K562 (cell line): Measurements from ENCODE around the gene CASP6. TPM values are rescaled to one million over a fixed set of nuclear protein-coding genes. Genes with fewer than 3 reads are reported as not detected.

ENCODE experiments used
- ATAC-seq: fragments of 200-7000 bp; cut with Tn5 transposase; 3 replicates; pipeline ENCODE4 v1.9.1; 2020; ENCODE audit warnings: moderate library complexity
- BruUV-seq: library from RNA; stranded (reverse); fragments of 400-500 nt; replicated peaks from 2 replicates; lab custom pipeline; 2021; lab: Mats Ljungman, UMichigan
- CTCF ChIA-PET: fragments of 300-600 bp; formaldehyde crosslinking; extraction: SDS; loops from one replicate; lab custom pipeline; 2021; ENCODE audit warnings: low intra/inter-chr PET ratio; lab: Yijun Ruan, JAX
- POLR2A ChIA-PET: fragments of 300-600, 350-650 bp; sonication (Branson Sonifier 250); formaldehyde crosslinking; extraction: SDS; loops from one replicate; lab custom pipeline; 2021; ENCODE audit warnings: antibody characterized with exemption, inconsistent platforms; lab: Yijun Ruan, JAX
- DNase-seq, 4 experiments: peaks; one replicate each; pipeline versions ENCODE4 v3.0.0 to v3.0.0-alpha.2; 2011 to 2018; ENCODE audit warnings: low spot score in 3 of 4, mixed read lengths in 3 of 4; ENCODE audit errors: extremely low read depth in 1 of 4
- FAIRE-seq: peaks from 2 replicates; lab custom pipeline; 2011; peaks lifted over from hg19 to GRCh38; lab: Jason Lieb, UNC
- H2AFZ ChIP-seq: 2 replicates; pipeline ENCODE4 v1.6.0; 2011; ENCODE audit warnings: low read depth, low read length, control low read depth, inconsistent platforms
- H3K27ac ChIP-seq: fragments of 200-600 bp; 3 replicates; pipeline ENCODE4 v1.8.0; 2011; ENCODE audit warnings: low read depth, mild to moderate bottlenecking, control low read depth, inconsistent platforms, low read length, moderate library complexity, mixed read lengths; ENCODE audit errors: extremely low read depth
- H3K27me3 ChIP-seq, 2 experiments: fragments of 300-600 bp in 1 of 2; 2 replicates in 1 of 2; 3 replicates in 1 of 2; pipeline versions ENCODE4 v1.6.0 to v1.8.0; 2011; ENCODE audit warnings: inconsistent platforms in 2 of 2, low read length in 2 of 2, mild to moderate bottlenecking in 1 of 2, mixed read lengths in 1 of 2, moderate library complexity in 1 of 2; ENCODE audit not compliant: control insufficient read depth in 2 of 2, insufficient read depth in 2 of 2
- H3K36me3 ChIP-seq: fragments of 300-600 bp; 3 replicates; pipeline ENCODE4 v1.8.0; 2011; ENCODE audit warnings: mild to moderate bottlenecking, low read length, inconsistent platforms; ENCODE audit not compliant: control insufficient read depth, insufficient read depth
- H3K4me1 ChIP-seq, 2 experiments: fragments of 200-600 bp in 1 of 2; replicated peaks in 1 of 2; 2 replicates in 1 of 2; 3 replicates in 1 of 2; pipeline versions ENCODE4 v1.5.1 to v1.8.0; 2011; ENCODE audit warnings: inconsistent platforms in 2 of 2, low read length in 2 of 2, mild to moderate bottlenecking in 1 of 2, mixed read lengths in 1 of 2, moderate library complexity in 1 of 2; ENCODE audit not compliant: control insufficient read depth in 2 of 2, insufficient read depth in 2 of 2
- H3K4me2 ChIP-seq: 2 replicates; pipeline ENCODE4 v1.6.1; 2011; ENCODE audit warnings: low read length, control low read depth, inconsistent platforms, mixed read lengths; ENCODE audit not compliant: insufficient read depth
- H3K4me3 ChIP-seq: fragments of 200-600 bp; sonication (generic), shearing (Covaris generic); 2 replicates; pipeline ENCODE4 v1.5.1; 2016; ENCODE audit warnings: control low read depth, inconsistent platforms
- H3K79me2 ChIP-seq: fragments of 200-600 bp; 3 replicates; pipeline ENCODE4 v1.8.0; 2011; ENCODE audit warnings: low read length, inconsistent platforms; ENCODE audit not compliant: control insufficient read depth, insufficient read depth
- H3K9ac ChIP-seq, 2 experiments: 2 replicates each; pipeline versions ENCODE4 v1.6.0 to v1.6.1; 2011; ENCODE audit warnings: low read depth in 2 of 2, low read length in 2 of 2, control low read depth in 1 of 2, inconsistent platforms in 1 of 2, mild to moderate bottlenecking in 1 of 2, mixed read lengths in 1 of 2; ENCODE audit not compliant: insufficient read depth in 1 of 2
- H3K9me1 ChIP-seq: one replicate; pipeline ENCODE4 v1.6.0; 2011; ENCODE audit warnings: inconsistent platforms, mild to moderate bottlenecking, low read length, moderate library complexity; ENCODE audit not compliant: control insufficient read depth, insufficient read depth
- H3K9me3 ChIP-seq: replicated peaks from 2 replicates; pipeline ENCODE4 v1.5.1; 2011; ENCODE audit warnings: low read depth, low read length, inconsistent platforms; ENCODE audit not compliant: control insufficient read depth, insufficient read depth
- H4K20me1 ChIP-seq: replicated peaks from 2 replicates; pipeline ENCODE4 v1.6.1; 2011; ENCODE audit warnings: low read length, inconsistent platforms, mixed read lengths; ENCODE audit not compliant: control insufficient read depth, insufficient read depth
- ATF3 ChIP-seq, 2 experiments: fragments of 450-650 bp in 1 of 2; sonication (generic) in 1 of 2; formaldehyde crosslinking in 1 of 2; IDR thresholded peaks in 1 of 2; conservative IDR thresholded peaks in 1 of 2; 2 replicates each; pipeline versions ENCODE4 v1.6.1 to v1.8.1; 2016 to 2023; ENCODE audit warnings: mild to moderate bottlenecking in 2 of 2, moderate library complexity in 2 of 2, inconsistent platforms in 1 of 2, missing genetic modification reagents in 1 of 2
- CHD7 ChIP-seq: fragments of 200-600 bp; sonication (generic); IDR thresholded peaks from one replicate; pipeline ENCODE4 v1.6.1; 2012; ENCODE audit warnings: mild to moderate bottlenecking, low read depth, low read length, inconsistent platforms
- ELK1 ChIP-seq: sonication (generic); formaldehyde crosslinking; IDR thresholded peaks from 2 replicates; pipeline ENCODE4 v1.8.1; 2022; ENCODE audit warnings: missing genetic modification reagents
- NELFE ChIP-seq: IDR thresholded peaks from 2 replicates; pipeline ENCODE4 v1.6.1; 2011; ENCODE audit warnings: mild to moderate bottlenecking; ENCODE audit not compliant: insufficient read depth, insufficient read length
- SRSF9 ChIP-seq: fragments of 200-400 bp; formaldehyde crosslinking; IDR thresholded peaks from 2 replicates; pipeline ENCODE4 v1.6.1; 2017; ENCODE audit warnings: low read depth, low read length, borderline replicate concordance
- in situ Hi-C: fragments of 300-500 bp; cut with MboI; formaldehyde crosslinking; loops from 4 replicates; pipeline ENCODE4 v1.15.0; 2018; ENCODE audit warnings: inconsistent platforms, mixed read lengths
- intact Hi-C: fragments of 100-400 bp; cut with micrococcal nuclease; formaldehyde crosslinking; loops from 2 replicates; pipeline ENCODE4 v1.14.2; 2022
- polyA plus RNA-seq, 8 experiments: library from polyadenylated mRNA; depleted of rRNA in 4 of 8; stranded (reverse) in 5 of 8; unstranded in 3 of 8; fragments of >200 nt; fragmentation: Nextera tagmentation in 2 of 8; fragmentation: Illumina TruSeq in 1 of 8; extraction: Ambion mirVana in 2 of 8; extraction: Trizol in 1 of 8; gene quantifications; 2 replicates each; pipeline versions ENCODE4 v1.2.1 to v1.2.3, GENCODE V29; 2011 to 2014; ENCODE audit warnings: inconsistent platforms in 1 of 8, missing spikeins in 1 of 8
- total RNA-seq, 7 experiments: library from RNA; depleted of rRNA in 6 of 7; stranded (reverse); fragments of >200 nt in 6 of 7; fragmentation: Illumina TruSeq in 2 of 7; extraction: Trizol in 2 of 7; gene quantifications; 2 replicates each; pipeline versions ENCODE4 v1.2.1 to v1.2.3, GENCODE V29; 2011 to 2021; ENCODE audit warnings: low replicate concordance in 1 of 7

CASP6 gene
- total and polyA plus RNA-seq, 9 of the 15 experiments (the other 6 are each of a cell fraction or from before 2014, with no cell fraction given): 20.8 to 72.7 (median 39.1) TPM

- no peak for TF ChIP-seq NELFE
- no peak for TF ChIP-seq ATF3 (IDR thresholded peaks at IDR 0.05)
- TF ChIP-seq ATF3 (CRISPR knock-in tag; conservative IDR thresholded peaks at IDR 0.05): no peak
- no peak for TF ChIP-seq SRSF9
- TF ChIP-seq ELK1 (CRISPR knock-in tag): no peak
- TF ChIP-seq, all 486 proteins: peak for 0
Observed at GRCh38 chr4:109672169-109672930, 30.9 kb downstream of the CASP6 start (continued).

- POLR2A ChIA-PET: no interaction called here
- no peak overlapping the region for H3K9ac ChIP-seq
- no peak overlapping the region for H2AFZ ChIP-seq
- BruUV-seq: no TSS peak
- H3K4me1 ChIP-seq: no peaks in the 10 kb centered on the region
- no peak for FAIRE-seq
- no peak overlapping the region for H3K27ac ChIP-seq
- in situ Hi-C loops: no loop called here
- no peaks in the 10 kb centered on the region for H3K27me3 ChIP-seq
- H3K4me2 ChIP-seq: no peak overlapping the region
- H3K4me3 ChIP-seq: no peak overlapping the region
- intact Hi-C loops: no loop called here
- DNase-seq: no peak
- no peaks in the 10 kb centered on the region for H3K79me2 ChIP-seq
- H3K9me1 ChIP-seq: no peaks in the 10 kb centered on the region
- CTCF ChIA-PET: no interaction called here
- 0 out of 2 replicates have a peak, but pooled peaks cover 2% of the 10 kb centered on the region for H3K9me3 ChIP-seq
- no peaks in the 10 kb centered on the region for H4K20me1 ChIP-seq
- no peak for ATAC-seq
- no peaks in the 10 kb centered on the region for H3K36me3 ChIP-seq
- TF ChIP-seq CHD7: no peak
Observed at GRCh38 chr4:109671350-109671749, 31.9 kb downstream of the CASP6 start.
